Mammary epithelial cell (primary cell): Measurements from ENCODE around the gene RNF5.

ENCODE experiments used
- CTCF ChIP-seq, 2 donors: IDR thresholded peaks in 1 of 2; conservative IDR thresholded peaks in 1 of 2; 2 replicates each; pipeline ENCODE4 v1.5.1; 2011 to 2012; ENCODE audit warnings: inconsistent platforms in 2 of 2, low read length in 2 of 2, mild to moderate bottlenecking in 2 of 2, control low read depth in 1 of 2, low read depth in 1 of 2; ENCODE audit not compliant: insufficient read depth in 1 of 2; ENCODE audit errors: extremely low read depth in 1 of 2
- EZH2 ChIP-seq: IDR thresholded peaks from 2 replicates; pipeline ENCODE4 v1.6.1; 2012; ENCODE audit warnings: low read length, inconsistent platforms, borderline replicate concordance

- TF ChIP-seq CTCF (conservative IDR thresholded peaks at IDR 0.05 in 1 of 2, IDR thresholded peaks at IDR 0.05 in 1 of 2; ENCODE audit: extremely low read depth in 1 of 2, insufficient read depth in 1 of 2, low read depth in 1 of 2, low read length in 2 of 2) (no peak), EZH2 (no peak)
Measured at GRCh38 chr6:32151863-32152768, 26.1 kb upstream of the RNF5 start, which contains the start of gene PRRT1.
